Activated CD4-positive, alpha-beta T cell treated with anti-CD3 and anti-CD28 coated beads for 24 hours (primary cell): ENCODE data around the gene DYNLT2.
A peak's percentile ranks its signal among the peaks of the same experiment; 100 is the strongest.
"Not testable (repeated sequence)": the region's sequence is repeated elsewhere in the genome, so short reads cannot be mapped to it uniquely, and the experiment has no call there.

Source experiments
- DNase-seq, 2 donors: peaks; one replicate each; pipeline ENCODE4 v3.0.0-alpha.2; 2020; ENCODE audit warnings: low read depth in 2 of 2

The DYNLT2 gene

DNA sequence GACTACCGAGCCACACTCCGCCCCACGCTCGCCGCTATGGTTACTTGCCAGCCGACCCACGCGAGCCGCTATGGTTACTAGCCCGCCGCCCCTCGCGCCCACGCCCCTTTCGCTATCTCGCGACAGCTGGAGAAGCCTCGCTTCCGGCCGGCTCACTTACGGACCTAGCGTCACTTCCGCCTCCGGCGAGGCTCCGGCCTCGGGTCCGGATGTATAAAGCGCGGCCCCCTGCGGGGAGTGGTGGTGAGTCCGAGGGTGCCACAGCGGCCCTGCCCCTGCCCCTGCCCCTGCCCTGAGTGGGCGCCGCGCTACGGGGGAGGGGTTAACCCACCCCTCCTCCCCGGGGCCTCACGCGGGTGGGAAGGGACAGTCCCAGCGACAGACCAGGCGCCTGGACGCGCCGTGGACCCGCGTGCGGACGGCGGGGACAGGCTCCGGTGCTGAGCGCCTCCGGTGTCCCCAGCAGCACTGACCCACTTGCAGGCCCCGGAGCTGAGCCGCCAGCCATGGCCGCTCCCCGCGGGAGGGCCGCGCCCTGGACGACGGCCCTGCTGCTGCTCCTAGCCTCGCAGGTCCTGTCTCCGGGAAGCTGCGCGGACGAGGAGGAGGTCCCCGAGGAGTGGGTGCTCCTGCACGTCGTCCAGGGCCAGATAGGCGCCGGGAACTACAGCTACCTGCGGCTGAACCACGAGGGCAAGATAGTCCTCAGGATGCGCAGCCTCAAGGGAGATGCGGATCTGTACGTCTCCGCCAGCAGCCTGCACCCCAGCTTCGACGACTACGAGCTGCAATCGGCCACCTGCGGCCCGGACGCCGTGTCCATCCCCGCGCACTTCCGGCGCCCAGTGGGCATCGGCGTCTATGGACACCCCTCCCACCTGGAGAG lies 49.2 kb downstream of the DYNLT2 start, which contains the start of the genes C6orf120 and WDR27:
Gene C6orf120, plus strand, starts transcription at position 173 of the 886 bp plus-strand sequence. Its CDS starts 334 bp downstream, at position 507.
Gene WDR27, minus strand, starts transcription at position 76 of the 886 bp plus-strand sequence. CDS start 13,024 bp downstream, outside the sequence.
- peak; percentile 96 to 98 for DNase-seq

DNA sequence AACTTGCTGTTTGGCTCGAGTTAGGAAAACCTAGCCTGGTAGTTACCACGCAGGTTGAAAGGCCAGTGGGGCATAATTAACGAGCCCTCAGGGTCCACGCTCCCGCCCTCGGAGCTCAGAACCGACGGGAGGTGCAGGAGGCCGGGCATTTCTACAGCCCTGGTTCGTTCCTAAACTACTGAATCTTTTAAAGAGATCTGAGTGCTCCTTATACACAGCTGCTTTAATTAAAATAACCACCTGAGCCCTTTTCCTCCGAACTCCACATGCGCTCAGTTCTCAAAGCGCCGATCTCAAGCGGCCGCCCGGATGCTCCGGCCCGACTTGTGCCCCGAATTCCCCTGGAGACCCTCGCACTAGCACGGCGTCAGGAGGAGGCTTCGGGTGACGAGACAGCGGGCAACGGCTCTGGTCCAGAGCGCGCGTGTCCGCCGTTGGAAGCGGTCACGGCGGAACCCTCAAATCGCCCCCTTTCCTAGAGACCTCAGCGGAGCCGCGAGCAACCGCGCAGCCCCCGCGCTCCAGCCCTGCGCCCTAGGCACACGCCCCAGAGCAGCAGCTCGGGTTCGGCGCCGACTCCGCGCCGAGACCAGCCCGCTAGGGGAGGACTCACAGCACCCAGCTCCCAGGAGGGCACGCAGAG lies 49.9 kb downstream of the DYNLT2 start:
- DNase-seq = no peak

DNA sequence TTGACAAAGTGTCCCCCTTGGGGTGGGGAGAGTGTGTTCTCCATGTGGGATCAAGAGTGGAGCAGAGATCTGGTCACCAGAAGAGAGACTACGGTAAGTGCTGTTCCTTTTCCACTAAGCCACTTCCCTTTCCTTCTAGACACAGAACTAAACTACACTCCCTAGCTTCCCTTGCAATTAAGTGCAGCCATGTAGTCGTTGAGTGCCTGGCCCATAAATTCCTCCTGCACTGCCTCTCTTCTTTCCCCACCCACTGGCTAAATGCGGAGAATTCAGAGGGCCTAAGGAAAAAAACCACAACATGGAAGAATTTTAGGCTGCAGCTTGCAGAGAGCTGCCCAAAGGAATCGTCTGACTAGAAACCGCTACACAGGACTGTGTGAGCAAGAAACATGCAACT lies 51.1 kb downstream of the DYNLT2 start:
- no peak for DNase-seq

DNA sequence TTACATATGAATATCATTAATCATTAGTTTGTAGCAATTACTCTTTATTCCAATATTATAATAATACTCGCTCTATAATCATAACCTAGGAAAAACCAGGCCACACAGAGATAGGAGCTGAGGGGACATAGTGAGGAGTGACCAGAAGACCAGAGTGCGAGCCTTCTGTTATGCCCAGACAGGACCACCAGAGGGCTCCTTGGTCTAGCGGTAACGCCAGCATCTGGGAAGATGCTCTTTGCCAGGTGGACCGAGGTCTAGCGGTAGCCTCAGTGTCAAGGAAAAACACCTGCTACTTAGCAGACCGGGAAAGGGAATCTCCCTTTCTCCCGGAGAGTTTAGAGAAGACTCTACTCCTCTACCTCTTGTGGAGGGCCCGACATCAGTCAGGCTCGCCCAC lies 54.3 kb downstream of the DYNLT2 start:
- not testable (repeated sequence) for DNase-seq

DNA sequence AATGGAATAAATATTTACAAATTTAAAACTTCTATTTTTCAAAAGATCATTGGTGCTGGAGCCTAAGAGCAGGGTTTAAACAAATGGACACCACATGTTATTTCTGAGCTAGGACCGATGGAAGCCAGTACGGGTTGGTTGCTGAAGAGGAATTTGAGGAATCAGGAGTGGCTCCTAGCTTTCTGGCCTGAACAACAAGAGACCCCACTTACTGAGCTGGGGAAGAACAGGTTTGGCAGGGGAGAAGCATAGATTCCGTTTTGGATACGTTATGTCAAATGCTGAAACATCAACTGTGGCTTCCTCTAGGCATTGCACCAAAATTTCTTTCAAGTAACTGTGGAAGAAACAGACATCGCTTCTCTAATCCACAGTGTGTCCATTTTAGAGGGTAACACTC lies 56.2 kb downstream of the DYNLT2 start:
- DNase-seq = no peak

DNA sequence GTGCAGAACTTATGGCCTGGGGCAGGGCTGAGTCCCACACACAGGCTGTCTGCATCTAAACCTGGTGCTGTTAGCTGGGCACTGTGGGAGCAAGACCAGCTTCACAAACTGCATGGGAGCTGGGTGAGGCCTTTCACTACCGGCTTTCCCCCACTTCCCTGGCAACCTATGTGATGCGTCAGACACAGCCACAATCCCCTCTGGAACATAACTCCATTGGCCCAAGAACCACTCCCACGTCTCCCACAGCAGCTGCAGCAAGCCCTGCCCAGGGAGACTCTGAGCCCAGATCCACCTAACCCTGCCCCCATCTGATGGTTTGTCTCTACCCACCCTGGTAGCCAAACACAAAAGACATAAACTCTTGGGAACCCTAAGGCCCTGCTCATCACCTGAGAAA lies 58.9 kb downstream of the DYNLT2 start:
- no peak for DNase-seq

DNA sequence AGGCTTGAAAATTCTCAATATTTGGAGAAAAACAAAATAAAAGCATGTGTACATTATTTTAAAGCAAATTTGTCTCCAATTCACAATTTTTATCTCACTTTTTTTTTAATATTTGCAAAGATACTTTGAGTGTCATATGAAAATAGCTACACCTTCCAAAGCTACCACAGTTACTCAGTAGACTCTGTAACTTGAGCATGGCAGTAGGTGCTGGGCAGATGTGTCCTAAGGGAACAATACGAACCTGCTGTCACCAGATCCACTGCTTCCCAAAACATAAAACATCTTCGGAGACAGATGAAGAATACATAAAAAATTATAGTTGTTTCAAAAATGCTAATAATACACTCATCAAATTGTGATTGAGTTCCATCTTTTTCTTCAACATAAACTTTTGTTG lies 60.1 kb downstream of the DYNLT2 start:
- DNase-seq = no peak
